ENCODE results near the gene SIGLEC9.
"Not testable (repeated sequence)": the region's sequence is repeated elsewhere in the genome, so short reads cannot be mapped to it uniquely, and the experiment has no call there.

SIGLEC9 gene

GRCh38 chr19:51125421-51126075 lies 842 bp downstream of the SIGLEC9 start:
- DNase-seq: no peak

- DNase-seq: no peak
Measured at GRCh38 chr19:51127032-51127431, 2.3 kb downstream of the SIGLEC9 start.

GRCh38 chr19:51127755-51128154 lies 3.0 kb downstream of the SIGLEC9 start:
- no peak for DNase-seq

- DNase-seq: no peak
Measured at GRCh38 chr19:51128227-51128626, 3.5 kb downstream of the SIGLEC9 start.

- no peak for DNase-seq
Measured at GRCh38 chr19:51129716-51130115, 5.0 kb downstream of the SIGLEC9 start.

GRCh38 chr19:51131780-51132680 lies 7.3 kb downstream of the SIGLEC9 start:
- peak in 1 of 2 experiments; percentile 14 for DNase-seq

GRCh38 chr19:51135004-51135403 lies 10.3 kb downstream of the SIGLEC9 start:
- no peak for DNase-seq

- no peak for DNase-seq
Measured at GRCh38 chr19:51135986-51136762, 11.5 kb downstream of the SIGLEC9 start.

- DNase-seq: no peak
Measured at GRCh38 chr19:51136851-51137551, 12.3 kb downstream of the SIGLEC9 start.

- no peak for DNase-seq
Measured at GRCh38 chr19:51137792-51138425, 13.2 kb downstream of the SIGLEC9 start.

- no peak for DNase-seq
Measured at GRCh38 chr19:51138549-51138979, 13.9 kb downstream of the SIGLEC9 start.

- DNase-seq: no peak
Measured at GRCh38 chr19:51139299-51140014, 14.8 kb downstream of the SIGLEC9 start.

GRCh38 chr19:51140441-51140840 lies 15.7 kb downstream of the SIGLEC9 start:
- DNase-seq: no peak

- DNase-seq: no peak
Measured at GRCh38 chr19:51141181-51141580, 16.5 kb downstream of the SIGLEC9 start.

GRCh38 chr19:51142119-51142518 lies 17.4 kb downstream of the SIGLEC9 start, which contains the start of gene SIGLEC7:
Gene SIGLEC7, plus strand, starts transcription at chr19:51142301. Its CDS starts 69 bp downstream, at chr19:51142370.
- no peak for DNase-seq

- DNase-seq: not testable (repeated sequence)
Measured at GRCh38 chr19:51142809-51143475, 18.2 kb downstream of the SIGLEC9 start.

GRCh38 chr19:51143486-51143885 lies 18.8 kb downstream of the SIGLEC9 start:
- no peak for DNase-seq

- DNase-seq: no peak
Measured at GRCh38 chr19:51144482-51145045, 19.9 kb downstream of the SIGLEC9 start.

GRCh38 chr19:51145916-51146493 lies 21.3 kb downstream of the SIGLEC9 start:
- no peak for DNase-seq

GRCh38 chr19:51146751-51147150 lies 22.0 kb downstream of the SIGLEC9 start:
- DNase-seq: no peak
